Measurements from ENCODE around the gene STARD3NL.
"Not testable (repeated sequence)": the region's sequence is repeated elsewhere in the genome, so short reads cannot be mapped to it uniquely, and the experiment has no call there.

STARD3NL gene

GRCh38 chr7:38232502-38233366, 54.7 kb downstream of the STARD3NL start:
- Histone ChIP-seq H3K4me1 (ENCODE audit: control insufficient read depth, insufficient read depth, low read length) (no peaks in the 10 kb centered on the region), H3K9me3 (ENCODE audit: control insufficient read depth, low read length) (no peaks in the 10 kb centered on the region), H3K36me3 (ENCODE audit: control insufficient read depth, insufficient read depth, low read length) (no peaks in the 10 kb centered on the region)

GRCh38 chr7:38234759-38235158, 56.7 kb downstream of the STARD3NL start:
- not testable (repeated sequence) for H3K27me3 ChIP-seq (ENCODE audit: control insufficient read depth, insufficient read depth, low read length); H3K4me3 ChIP-seq (ENCODE audit: low read length); H3K36me3 ChIP-seq (ENCODE audit: control insufficient read depth, insufficient read depth, low read length); H3K9me3 ChIP-seq (ENCODE audit: control insufficient read depth, low read length); H3K9ac ChIP-seq (ENCODE audit: low read length); H3K4me1 ChIP-seq (ENCODE audit: control insufficient read depth, insufficient read depth, low read length)

More at GRCh38 chr7:38232502-38233366, 54.7 kb downstream of the STARD3NL start:
- Histone ChIP-seq H3K27me3 (ENCODE audit: control insufficient read depth, insufficient read depth, low read length) (no peaks in the 10 kb centered on the region), H3K9ac (ENCODE audit: low read length) (no peak overlapping the region), H3K4me3 (ENCODE audit: low read length) (no peak overlapping the region)

GRCh38 chr7:38235606-38236005, 57.6 kb downstream of the STARD3NL start:
- Histone ChIP-seq H3K9me3 (ENCODE audit: control insufficient read depth, low read length) (no peaks in the 10 kb centered on the region), H3K4me1 (ENCODE audit: control insufficient read depth, insufficient read depth, low read length) (no peaks in the 10 kb centered on the region), H3K4me3 (ENCODE audit: low read length) (no peak overlapping the region), H3K36me3 (ENCODE audit: control insufficient read depth, insufficient read depth, low read length) (no peaks in the 10 kb centered on the region), H3K27me3 (ENCODE audit: control insufficient read depth, insufficient read depth, low read length) (no peaks in the 10 kb centered on the region), H3K9ac (ENCODE audit: low read length) (no peak overlapping the region)

GRCh38 chr7:38239129-38239528, 61.1 kb downstream of the STARD3NL start:
- not testable (repeated sequence) for H3K9me3 ChIP-seq (ENCODE audit: control insufficient read depth, low read length); H3K36me3 ChIP-seq (ENCODE audit: control insufficient read depth, insufficient read depth, low read length); H3K4me3 ChIP-seq (ENCODE audit: low read length); H3K9ac ChIP-seq (ENCODE audit: low read length); H3K27me3 ChIP-seq (ENCODE audit: control insufficient read depth, insufficient read depth, low read length); H3K4me1 ChIP-seq (ENCODE audit: control insufficient read depth, insufficient read depth, low read length)

GRCh38 chr7:38241071-38241470, 63.0 kb downstream of the STARD3NL start:
- H3K9ac ChIP-seq (ENCODE audit: low read length) = no peak overlapping the region
- no peaks in the 10 kb centered on the region for H3K36me3 ChIP-seq (ENCODE audit: control insufficient read depth, insufficient read depth, low read length)
- no peaks in the 10 kb centered on the region for H3K27me3 ChIP-seq (ENCODE audit: control insufficient read depth, insufficient read depth, low read length)
- no peaks in the 10 kb centered on the region for H3K9me3 ChIP-seq (ENCODE audit: control insufficient read depth, low read length)
- no peaks in the 10 kb centered on the region for H3K4me1 ChIP-seq (ENCODE audit: control insufficient read depth, insufficient read depth, low read length)
- H3K4me3 ChIP-seq (ENCODE audit: low read length) = no peak overlapping the region

GRCh38 chr7:38242814-38243213, 64.8 kb downstream of the STARD3NL start:
- no peak overlapping the region for H3K4me3 ChIP-seq (ENCODE audit: low read length)
- H3K4me1 ChIP-seq (ENCODE audit: control insufficient read depth, insufficient read depth, low read length) = no peaks in the 10 kb centered on the region
- H3K9me3 ChIP-seq (ENCODE audit: control insufficient read depth, low read length) = no peaks in the 10 kb centered on the region
- no peaks in the 10 kb centered on the region for H3K36me3 ChIP-seq (ENCODE audit: control insufficient read depth, insufficient read depth, low read length)
- no peaks in the 10 kb centered on the region for H3K27me3 ChIP-seq (ENCODE audit: control insufficient read depth, insufficient read depth, low read length)
- H3K9ac ChIP-seq (ENCODE audit: low read length) = no peak overlapping the region

- H3K4me1 ChIP-seq (ENCODE audit: control insufficient read depth, insufficient read depth, low read length); H3K4me3 ChIP-seq (ENCODE audit: low read length); H3K9me3 ChIP-seq (ENCODE audit: control insufficient read depth, low read length); H3K9ac ChIP-seq (ENCODE audit: low read length); H3K36me3 ChIP-seq (ENCODE audit: control insufficient read depth, insufficient read depth, low read length); H3K27me3 ChIP-seq (ENCODE audit: control insufficient read depth, insufficient read depth, low read length): not testable (repeated sequence)
These were observed 65.3 kb downstream of the STARD3NL start for GRCh38 chr7:38243345-38243744.

GRCh38 chr7:38244516-38244915, 66.5 kb downstream of the STARD3NL start:
- no peaks in the 10 kb centered on the region for H3K9me3 ChIP-seq (ENCODE audit: control insufficient read depth, low read length)
- H3K36me3 ChIP-seq (ENCODE audit: control insufficient read depth, insufficient read depth, low read length) = no peaks in the 10 kb centered on the region
- H3K4me1 ChIP-seq (ENCODE audit: control insufficient read depth, insufficient read depth, low read length) = no peaks in the 10 kb centered on the region
- H3K9ac ChIP-seq (ENCODE audit: low read length) = no peak overlapping the region
- no peak overlapping the region for H3K4me3 ChIP-seq (ENCODE audit: low read length)
- H3K27me3 ChIP-seq (ENCODE audit: control insufficient read depth, insufficient read depth, low read length) = no peaks in the 10 kb centered on the region

GRCh38 chr7:38245409-38245977, 67.4 kb downstream of the STARD3NL start:
- H3K27me3 ChIP-seq (ENCODE audit: control insufficient read depth, insufficient read depth, low read length) = no peaks in the 10 kb centered on the region
- no peaks in the 10 kb centered on the region for H3K36me3 ChIP-seq (ENCODE audit: control insufficient read depth, insufficient read depth, low read length)
- no peak overlapping the region for H3K9ac ChIP-seq (ENCODE audit: low read length)
- no peaks in the 10 kb centered on the region for H3K9me3 ChIP-seq (ENCODE audit: control insufficient read depth, low read length)
- no peaks in the 10 kb centered on the region for H3K4me1 ChIP-seq (ENCODE audit: control insufficient read depth, insufficient read depth, low read length)
- no peak overlapping the region for H3K4me3 ChIP-seq (ENCODE audit: low read length)

GRCh38 chr7:38248069-38248567, 70.1 kb downstream of the STARD3NL start:
- no peak overlapping the region for H3K4me3 ChIP-seq (ENCODE audit: low read length)
- no peaks in the 10 kb centered on the region for H3K36me3 ChIP-seq (ENCODE audit: control insufficient read depth, insufficient read depth, low read length)
- H3K9me3 ChIP-seq (ENCODE audit: control insufficient read depth, low read length) = no peaks in the 10 kb centered on the region
- H3K27me3 ChIP-seq (ENCODE audit: control insufficient read depth, insufficient read depth, low read length) = no peaks in the 10 kb centered on the region
- H3K4me1 ChIP-seq (ENCODE audit: control insufficient read depth, insufficient read depth, low read length) = no peaks in the 10 kb centered on the region
- H3K9ac ChIP-seq (ENCODE audit: low read length) = no peak overlapping the region

GRCh38 chr7:38249849-38250248, 71.8 kb downstream of the STARD3NL start:
- H3K27me3 ChIP-seq (ENCODE audit: control insufficient read depth, insufficient read depth, low read length) = not testable (repeated sequence)

GRCh38 chr7:38257350-38257677, 79.3 kb downstream of the STARD3NL start:
- H3K27me3 ChIP-seq (ENCODE audit: control insufficient read depth, insufficient read depth, low read length) = no peaks in the 10 kb centered on the region
- no peaks in the 10 kb centered on the region for H3K36me3 ChIP-seq (ENCODE audit: control insufficient read depth, insufficient read depth, low read length)
- H3K4me1 ChIP-seq (ENCODE audit: control insufficient read depth, insufficient read depth, low read length) = no peaks in the 10 kb centered on the region
- H3K4me3 ChIP-seq (ENCODE audit: low read length) = no peak overlapping the region
- no peaks in the 10 kb centered on the region for H3K9me3 ChIP-seq (ENCODE audit: control insufficient read depth, low read length)
- H3K9ac ChIP-seq (ENCODE audit: low read length) = no peak overlapping the region

More at GRCh38 chr7:38249849-38250248, 71.8 kb downstream of the STARD3NL start:
- not testable (repeated sequence) for H3K36me3 ChIP-seq (ENCODE audit: control insufficient read depth, insufficient read depth, low read length); H3K9ac ChIP-seq (ENCODE audit: low read length); H3K9me3 ChIP-seq (ENCODE audit: control insufficient read depth, low read length); H3K4me1 ChIP-seq (ENCODE audit: control insufficient read depth, insufficient read depth, low read length); H3K4me3 ChIP-seq (ENCODE audit: low read length)
